ENCODE results near the gene GRWD1.

GRWD1 gene

GRCh38 chr19:48455171-48455907 lies 9.6 kb downstream of the GRWD1 start, which contains the start of gene KCNJ14:
Gene KCNJ14 (plus strand): TSS chr19:48455574. CDS start chr19:48461725, 6,151 bp downstream.
- no peak within 1 kb of the TSS for H3K27ac ChIP-seq
- no peak within 1 kb of the TSS for H2AFZ ChIP-seq (ENCODE audit: low read depth)
- peaks cover 22% of the 10 kb centered on the region; the same call in 1 of the 2 replicates for H3K36me3 ChIP-seq (ENCODE audit: insufficient read depth)
- H3K79me2 ChIP-seq (ENCODE audit: insufficient read depth, low read depth) = no peaks in the 10 kb centered on the region; the same call in 1 of the 2 replicates
- no peak within 1 kb of the TSS for H3K4me2 ChIP-seq
- H3K9ac ChIP-seq = no peak within 1 kb of the TSS
- H3K4me3 ChIP-seq (IDR thresholded peaks at IDR 0.05; ENCODE audit: insufficient read depth, low read depth, low read length) = no peak within 1 kb of the TSS
- H4K20me1 ChIP-seq (ENCODE audit: insufficient read depth) = peaks cover 12% of the 10 kb centered on the region; the same call in 1 of the 2 replicates
- no peaks in the 10 kb centered on the region for H3K4me1 ChIP-seq (ENCODE audit: low read depth, poor library complexity, severe bottlenecking)
- no peak for TF ChIP-seq CTCF (conservative IDR thresholded peaks at IDR 0.05; ENCODE audit: low read depth, low read length)
- H3K27me3 ChIP-seq (ENCODE audit: insufficient read depth, low read depth) = no peaks in the 10 kb centered on the region

GRCh38 chr19:48455908-48456562 lies 10.3 kb downstream of the GRWD1 start:
- peaks cover 17% of the 10 kb centered on the region; the same call in 1 of the 2 replicates for H3K36me3 ChIP-seq (ENCODE audit: insufficient read depth)

GRCh38 chr19:48456864-48457263 lies 11.1 kb downstream of the GRWD1 start:
- Histone ChIP-seq H3K4me3 (IDR thresholded peaks at IDR 0.05; ENCODE audit: insufficient read depth, low read depth, low read length) (no peak overlapping the region), H3K4me2 (no peak overlapping the region), H3K36me3 (ENCODE audit: insufficient read depth) (peaks cover 11% of the 10 kb centered on the region; the same call in 1 of the 2 replicates), H3K9ac (no peak overlapping the region), H3K27ac (no peak overlapping the region), H3K79me2 (ENCODE audit: insufficient read depth, low read depth) (no peaks in the 10 kb centered on the region), H2AFZ (ENCODE audit: low read depth) (no peak overlapping the region), H3K27me3 (ENCODE audit: insufficient read depth, low read depth) (no peaks in the 10 kb centered on the region), H3K4me1 (ENCODE audit: low read depth, poor library complexity, severe bottlenecking) (no peaks in the 10 kb centered on the region), H4K20me1 (ENCODE audit: insufficient read depth) (peaks cover 12% of the 10 kb centered on the region; the same call in 1 of the 2 replicates)
- no peak for TF ChIP-seq CTCF (conservative IDR thresholded peaks at IDR 0.05; ENCODE audit: low read depth, low read length)

More at GRCh38 chr19:48455908-48456562, 10.3 kb downstream of the GRWD1 start:
- no peaks in the 10 kb centered on the region for H3K27me3 ChIP-seq (ENCODE audit: insufficient read depth, low read depth)
- H3K27ac ChIP-seq = no peak overlapping the region
- no peak overlapping the region for H3K9ac ChIP-seq
- no peak overlapping the region for H3K4me3 ChIP-seq (IDR thresholded peaks at IDR 0.05; ENCODE audit: insufficient read depth, low read depth, low read length)
- H3K4me2 ChIP-seq = no peak overlapping the region
- H3K79me2 ChIP-seq (ENCODE audit: insufficient read depth, low read depth) = no peaks in the 10 kb centered on the region; the same call in 1 of the 2 replicates
- TF ChIP-seq CTCF (conservative IDR thresholded peaks at IDR 0.05; ENCODE audit: low read depth, low read length) = no peak
- peaks cover 12% of the 10 kb centered on the region; the same call in 1 of the 2 replicates for H4K20me1 ChIP-seq (ENCODE audit: insufficient read depth)
- no peaks in the 10 kb centered on the region for H3K4me1 ChIP-seq (ENCODE audit: low read depth, poor library complexity, severe bottlenecking)
- no peak overlapping the region for H2AFZ ChIP-seq (ENCODE audit: low read depth)

GRCh38 chr19:48458016-48458415 lies 12.2 kb downstream of the GRWD1 start:
- Histone ChIP-seq H3K4me3 (IDR thresholded peaks at IDR 0.05; ENCODE audit: insufficient read depth, low read depth, low read length) (no peak overlapping the region), H3K9ac (no peak overlapping the region), H3K36me3 (ENCODE audit: insufficient read depth) (peaks cover 7% of the 10 kb centered on the region; the same call in 1 of the 2 replicates), H3K27ac (no peak overlapping the region), H3K79me2 (ENCODE audit: insufficient read depth, low read depth) (no peaks in the 10 kb centered on the region), H3K4me2 (no peak overlapping the region), H3K4me1 (ENCODE audit: low read depth, poor library complexity, severe bottlenecking) (no peaks in the 10 kb centered on the region), H4K20me1 (ENCODE audit: insufficient read depth) (peaks cover 12% of the 10 kb centered on the region; the same call in 1 of the 2 replicates), H3K27me3 (ENCODE audit: insufficient read depth, low read depth) (no peaks in the 10 kb centered on the region), H2AFZ (ENCODE audit: low read depth) (no peak overlapping the region)
- TF ChIP-seq CTCF (conservative IDR thresholded peaks at IDR 0.05; ENCODE audit: low read depth, low read length) = no peak

All from KMS-11 (cell line).